Measurements from ENCODE around the gene UBXN4.
A peak's percentile ranks its signal among the peaks of the same experiment; 100 is the strongest.
"Not testable (repeated sequence)": the region's sequence is repeated elsewhere in the genome, so short reads cannot be mapped to it uniquely, and the experiment has no call there.

Gene UBXN4

DNA sequence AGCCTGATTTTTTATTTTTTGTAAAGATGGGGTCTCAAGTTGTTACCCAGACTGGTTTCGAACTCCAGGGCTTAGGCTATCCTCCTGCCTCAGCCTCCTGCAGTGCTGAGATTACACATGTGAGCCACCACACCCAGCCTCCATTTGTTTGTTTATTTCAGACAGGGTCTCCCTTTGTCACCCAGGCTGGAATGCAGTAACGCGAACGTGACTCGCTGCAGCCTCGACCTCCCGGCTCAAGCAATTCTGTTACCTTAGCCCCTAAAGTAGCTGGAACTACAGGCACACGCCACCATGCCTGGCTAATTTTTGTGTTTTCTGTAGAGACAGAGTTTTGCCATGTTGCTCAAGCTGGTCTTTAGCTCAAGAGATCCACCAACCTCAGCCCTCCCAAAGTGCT lies 27.2 kb downstream of the UBXN4 start:
- DNase-seq, result no peak

DNA sequence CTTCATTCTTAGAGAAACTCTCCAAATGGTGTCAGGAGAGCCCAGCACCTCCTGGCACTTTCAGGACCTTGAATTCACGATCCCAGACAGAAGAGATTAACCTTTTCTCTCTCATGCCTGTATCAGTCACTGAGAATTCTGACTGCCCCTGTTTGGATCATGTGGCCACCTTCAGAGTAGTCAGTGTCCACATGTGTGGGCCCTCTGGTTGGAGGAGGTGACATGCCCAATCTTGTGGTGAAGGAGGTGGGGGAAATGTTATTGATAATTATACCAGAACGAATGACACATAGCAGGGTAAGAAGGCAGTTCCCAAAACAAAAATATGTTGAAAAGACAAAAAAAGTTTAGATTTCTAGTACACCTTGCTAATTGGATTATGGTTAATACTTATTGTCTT lies 31.7 kb downstream of the UBXN4 start:
- no peak for DNase-seq

- DNase-seq, result no peak
Measured at GRCh38 chr2:135773917-135774316, 32.3 kb downstream of the UBXN4 start.

- no peak for DNase-seq
Measured at GRCh38 chr2:135775420-135775819, 33.8 kb downstream of the UBXN4 start.

DNA sequence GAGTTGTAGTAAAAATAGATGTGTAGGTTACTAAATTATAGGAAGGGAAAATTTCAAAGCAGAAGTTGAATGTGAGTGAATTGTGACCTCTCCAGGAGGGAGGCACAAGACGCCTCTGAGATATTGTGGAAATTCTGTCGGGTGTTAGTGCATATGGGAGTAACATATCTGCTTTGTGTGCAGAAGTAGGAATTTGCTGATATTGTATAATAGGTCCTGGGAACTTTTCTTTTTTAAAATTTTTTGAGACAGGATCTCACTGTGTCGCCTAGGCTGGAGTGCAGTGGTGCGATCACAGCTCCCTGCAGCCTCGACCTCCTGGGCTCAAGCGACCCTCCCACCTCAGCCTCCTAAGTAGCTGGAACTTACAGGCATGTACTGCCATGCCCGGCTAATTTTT lies 34.7 kb downstream of the UBXN4 start:
- DNase-seq, result no peak

GRCh38 chr2:135782231-135782630 lies 40.6 kb downstream of the UBXN4 start:
- no peak for DNase-seq

GRCh38 chr2:135783439-135783838 lies 41.8 kb downstream of the UBXN4 start:
- DNase-seq, result no peak

DNA sequence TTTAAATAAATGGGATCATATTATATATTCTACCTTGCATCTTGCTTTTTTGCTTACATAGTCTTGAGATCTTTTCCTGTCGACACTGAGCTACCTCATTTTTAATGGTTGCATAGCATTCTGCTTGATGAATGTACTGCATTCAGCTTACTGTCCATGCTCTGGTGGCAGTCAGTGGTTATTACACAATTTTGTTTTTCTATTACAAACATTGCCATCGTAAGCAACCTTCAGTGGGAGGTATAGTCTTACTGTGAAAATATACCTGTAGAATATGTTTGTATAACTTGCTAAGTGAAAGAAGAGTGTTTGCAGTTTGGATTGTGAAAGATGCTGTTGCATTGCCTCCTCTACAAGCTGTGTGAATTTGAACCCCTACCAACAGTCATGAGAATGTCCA lies 43.4 kb downstream of the UBXN4 start:
- no peak for DNase-seq

DNA sequence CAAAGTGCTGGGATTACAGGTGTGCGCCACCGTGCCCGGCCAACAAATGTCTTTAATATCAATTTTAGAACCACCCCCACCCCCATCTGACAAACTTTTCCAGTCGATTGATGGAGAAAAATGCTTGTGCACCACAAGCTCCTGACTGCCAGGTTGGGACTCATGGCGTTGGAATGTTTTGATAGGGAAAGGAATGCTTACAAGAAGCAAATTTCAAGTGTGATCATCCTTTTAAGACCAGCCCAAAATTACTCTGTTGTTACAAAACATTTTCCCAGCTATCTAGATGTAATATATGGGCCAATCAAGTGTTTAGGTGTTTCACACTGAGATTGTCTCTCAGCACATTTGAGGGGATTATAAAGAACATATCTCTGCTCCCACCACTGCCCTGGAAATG lies 45.2 kb downstream of the UBXN4 start:
- no peak for DNase-seq

DNA sequence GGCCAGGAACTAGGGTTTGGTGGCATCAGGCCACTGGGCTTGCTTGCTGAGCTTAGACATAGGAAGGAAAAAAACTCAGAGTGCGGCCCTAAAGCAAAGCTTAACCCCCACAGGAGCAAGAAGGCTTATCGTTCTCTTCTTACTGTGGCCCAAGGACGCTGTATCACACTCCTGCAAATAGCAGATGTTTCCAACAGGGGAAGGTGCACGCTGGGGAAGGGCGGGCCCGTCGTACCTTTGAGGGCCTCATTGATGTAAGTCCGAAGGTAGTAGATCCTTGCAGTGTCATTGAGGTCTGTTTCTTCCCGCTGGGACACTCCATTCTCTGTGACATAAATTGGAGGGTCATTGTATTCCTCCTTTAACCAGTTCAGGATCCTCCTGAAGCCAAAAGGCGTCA lies 48.8 kb downstream of the UBXN4 start:
- DNase-seq, result no peak

DNA sequence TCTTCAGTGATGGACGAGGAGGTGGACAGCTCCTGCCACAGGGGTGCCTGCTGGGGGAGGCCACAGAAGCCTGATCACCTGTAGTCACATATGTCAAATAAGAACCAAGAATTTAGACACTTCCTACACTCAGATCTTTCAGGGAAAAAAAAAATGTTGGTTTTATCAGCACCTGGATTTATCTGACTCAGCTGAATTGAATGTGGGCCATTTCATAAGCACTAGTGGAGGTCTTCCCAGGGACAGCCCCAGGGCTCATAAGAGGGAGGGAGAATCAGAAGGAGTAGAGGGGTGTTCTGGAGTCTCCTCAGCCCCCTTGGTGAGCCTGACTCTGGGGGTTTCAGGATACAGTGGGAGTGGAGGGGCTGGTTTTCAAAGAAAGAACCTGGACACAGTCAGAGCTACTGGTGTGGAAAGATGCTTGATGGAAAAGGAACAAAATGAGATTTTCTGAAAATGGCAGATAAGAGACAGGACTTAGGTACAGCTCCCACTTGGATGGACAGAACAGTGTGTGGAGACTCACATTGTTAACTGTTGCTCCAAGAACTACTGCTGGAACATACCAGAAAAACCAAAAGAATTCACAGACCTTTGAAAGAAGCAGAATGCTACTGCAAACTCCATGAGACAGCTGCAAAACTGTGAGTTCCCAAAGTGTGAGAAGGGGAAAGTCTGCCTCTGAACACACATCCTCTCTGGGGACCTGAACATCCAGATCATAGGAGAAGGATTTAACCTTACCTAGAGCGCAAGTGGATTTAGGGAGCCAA lies 49.9 kb downstream of the UBXN4 start:
- DNase-seq, result no peak

DNA sequence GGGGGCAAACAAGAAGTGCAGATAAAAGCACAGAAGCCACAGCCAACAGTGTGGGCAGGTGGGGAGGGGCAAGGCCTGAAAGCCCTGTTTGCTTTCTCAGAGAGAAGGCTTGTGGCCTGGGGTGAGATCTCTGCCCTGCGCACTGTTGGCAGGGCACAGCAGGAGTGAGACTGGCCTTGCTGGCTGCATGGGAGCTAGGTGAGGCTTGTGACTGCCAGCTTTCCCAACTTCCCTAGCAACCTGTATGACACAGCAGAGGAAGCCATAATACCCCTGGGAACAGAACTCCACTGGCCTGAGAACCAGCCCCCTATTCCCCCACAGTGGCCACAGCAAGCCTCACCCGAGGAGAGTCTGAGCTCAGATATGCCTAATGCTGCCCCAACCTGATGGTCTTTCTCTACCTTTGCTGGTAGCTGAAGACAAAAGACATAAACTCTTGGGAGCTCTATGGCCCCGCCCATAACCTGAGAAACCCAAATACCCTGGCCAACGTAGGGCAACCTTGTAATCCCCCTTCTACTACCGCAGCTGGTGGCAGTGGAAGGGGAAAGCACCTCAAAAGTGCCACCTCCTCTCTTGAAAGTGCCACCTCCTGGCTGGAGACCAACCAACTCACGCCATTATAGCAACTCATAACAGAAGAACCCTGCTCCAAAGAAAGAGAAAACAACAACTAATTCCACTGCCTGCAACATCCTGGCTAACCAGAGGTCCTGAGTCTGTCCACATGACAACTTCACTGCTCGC lies 50.9 kb downstream of the UBXN4 start:
- no peak for DNase-seq

- DNase-seq, result not testable (repeated sequence)
Measured at GRCh38 chr2:135795641-135796040, 54.0 kb downstream of the UBXN4 start.

- DNase-seq, result no peak
Measured at GRCh38 chr2:135796606-135797005, 55.0 kb downstream of the UBXN4 start.

GRCh38 chr2:135797497-135798274 lies 56.0 kb downstream of the UBXN4 start:
- peak; percentile 74 for DNase-seq

GRCh38 chr2:135798275-135798705 lies 56.6 kb downstream of the UBXN4 start:
- DNase-seq, result no peak

- DNase-seq, result no peak
Measured at GRCh38 chr2:135798762-135799161, 57.1 kb downstream of the UBXN4 start.

GRCh38 chr2:135799738-135800137 lies 58.1 kb downstream of the UBXN4 start:
- no peak for DNase-seq

GRCh38 chr2:135800513-135801460 lies 59.1 kb downstream of the UBXN4 start:
- DNase-seq, result no peak

- DNase-seq, result no peak
Measured at GRCh38 chr2:135802350-135802749, 60.7 kb downstream of the UBXN4 start.

GRCh38 chr2:135803278-135803677 lies 61.6 kb downstream of the UBXN4 start:
- no peak for DNase-seq

DNA sequence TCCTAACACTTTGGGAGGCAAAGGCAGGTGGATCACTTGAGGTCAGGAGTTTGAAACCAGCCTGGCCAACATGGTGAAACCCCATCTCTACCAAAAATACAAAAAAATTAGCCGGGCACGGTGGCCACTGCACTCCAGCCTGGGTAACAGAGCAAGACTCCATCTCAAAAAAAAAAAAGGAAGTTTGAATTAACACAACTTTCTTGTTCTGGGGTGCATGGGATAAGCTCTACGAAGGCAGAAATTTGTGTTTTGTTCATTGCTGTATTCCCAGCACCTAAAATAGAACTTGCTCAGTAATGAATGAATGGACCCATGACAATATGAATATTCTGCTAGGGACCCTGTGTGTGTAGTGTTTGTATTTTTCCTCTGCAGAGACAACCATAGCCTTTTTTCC lies 66.2 kb downstream of the UBXN4 start:
- DNase-seq, result not testable (repeated sequence)

Data from activated CD4-positive, alpha-beta T cell treated with anti-CD3 and anti-CD28 coated beads, Interleukin-2, amount 50 U/mL, for 1 hour (primary cell).